ENCODE results near the gene ALCAM.

Gene ALCAM

GRCh38 chr3:105355408-105356061, 11.2 kb upstream of the ALCAM start:
- Histone ChIP-seq H3K27ac (ENCODE audit: insufficient read depth, low read depth, low read length, poor library complexity, severe bottlenecking) (no peak overlapping the region), H3K9me3 (ENCODE audit: control insufficient read depth, low read length) (no peaks in the 10 kb centered on the region), H3K4me1 (ENCODE audit: control insufficient read depth, insufficient read depth, low read length) (peaks cover 4% of the 10 kb centered on the region), H3K27me3 (ENCODE audit: control insufficient read depth, insufficient read depth, low read length, poor library complexity, severe bottlenecking) (peaks cover 9% of the 10 kb centered on the region), H3K36me3 (ENCODE audit: control insufficient read depth, insufficient read depth, low read length) (no peaks in the 10 kb centered on the region), H3K4me3 (ENCODE audit: insufficient read depth, low read depth, low read length) (no peak overlapping the region)
- WGBS, 2 experiments = 84 to 85% methylated on average over 2 of the region's 2 CpGs

- no peaks in the 10 kb centered on the region for H3K9me3 ChIP-seq (ENCODE audit: control insufficient read depth, low read length)
- peaks cover 9% of the 10 kb centered on the region for H3K27me3 ChIP-seq (ENCODE audit: control insufficient read depth, insufficient read depth, low read length, poor library complexity, severe bottlenecking)
- peaks cover 4% of the 10 kb centered on the region for H3K4me1 ChIP-seq (ENCODE audit: control insufficient read depth, insufficient read depth, low read length)
- no peak overlapping the region for H3K4me3 ChIP-seq (ENCODE audit: insufficient read depth, low read depth, low read length)
- H3K36me3 ChIP-seq (ENCODE audit: control insufficient read depth, insufficient read depth, low read length) = no peaks in the 10 kb centered on the region
- H3K27ac ChIP-seq (ENCODE audit: insufficient read depth, low read depth, low read length, poor library complexity, severe bottlenecking) = no peak overlapping the region
- 100% methylated on average over 2 of the region's 2 CpGs for WGBS, 2 experiments
Observed at GRCh38 chr3:105356396-105356795, 10.3 kb upstream of the ALCAM start.

GRCh38 chr3:105356988-105357387, 9.7 kb upstream of the ALCAM start:
- H3K4me3 ChIP-seq (ENCODE audit: insufficient read depth, low read depth, low read length) = no peak overlapping the region
- peaks cover 9% of the 10 kb centered on the region for H3K27me3 ChIP-seq (ENCODE audit: control insufficient read depth, insufficient read depth, low read length, poor library complexity, severe bottlenecking)
- H3K4me1 ChIP-seq (ENCODE audit: control insufficient read depth, insufficient read depth, low read length) = peaks cover 4% of the 10 kb centered on the region
- no peaks in the 10 kb centered on the region for H3K9me3 ChIP-seq (ENCODE audit: control insufficient read depth, low read length)
- H3K27ac ChIP-seq (ENCODE audit: insufficient read depth, low read depth, low read length, poor library complexity, severe bottlenecking) = no peak overlapping the region
- WGBS, 2 experiments = 90 to 97% methylated on average over 1 of the region's 1 CpG
- no peaks in the 10 kb centered on the region for H3K36me3 ChIP-seq (ENCODE audit: control insufficient read depth, insufficient read depth, low read length)

- 89 to 96% methylated on average over 5 of the region's 5 CpGs for WGBS, 2 experiments
- H3K27ac ChIP-seq (ENCODE audit: insufficient read depth, low read depth, low read length, poor library complexity, severe bottlenecking) = no peak overlapping the region
Observed at GRCh38 chr3:105359098-105359762, 7.5 kb upstream of the ALCAM start.

GRCh38 chr3:105360003-105360402, 6.7 kb upstream of the ALCAM start:
- WGBS, 2 experiments = 88 to 93% methylated on average over 2 of the region's 2 CpGs
- peaks cover 4% of the 10 kb centered on the region for H3K4me1 ChIP-seq (ENCODE audit: control insufficient read depth, insufficient read depth, low read length)
- no peaks in the 10 kb centered on the region for H3K36me3 ChIP-seq (ENCODE audit: control insufficient read depth, insufficient read depth, low read length)
- H3K27ac ChIP-seq (ENCODE audit: insufficient read depth, low read depth, low read length, poor library complexity, severe bottlenecking) = no peak overlapping the region
- H3K27me3 ChIP-seq (ENCODE audit: control insufficient read depth, insufficient read depth, low read length, poor library complexity, severe bottlenecking) = no peaks in the 10 kb centered on the region
- H3K9me3 ChIP-seq (ENCODE audit: control insufficient read depth, low read length) = no peaks in the 10 kb centered on the region
- no peak overlapping the region for H3K4me3 ChIP-seq (ENCODE audit: insufficient read depth, low read depth, low read length)

More at GRCh38 chr3:105359098-105359762, 7.5 kb upstream of the ALCAM start:
- no peaks in the 10 kb centered on the region for H3K36me3 ChIP-seq (ENCODE audit: control insufficient read depth, insufficient read depth, low read length)
- H3K27me3 ChIP-seq (ENCODE audit: control insufficient read depth, insufficient read depth, low read length, poor library complexity, severe bottlenecking) = no peaks in the 10 kb centered on the region
- H3K9me3 ChIP-seq (ENCODE audit: control insufficient read depth, low read length) = no peaks in the 10 kb centered on the region
- H3K4me1 ChIP-seq (ENCODE audit: control insufficient read depth, insufficient read depth, low read length) = peaks cover 4% of the 10 kb centered on the region
- H3K4me3 ChIP-seq (ENCODE audit: insufficient read depth, low read depth, low read length) = no peak overlapping the region

GRCh38 chr3:105362021-105362665, 4.6 kb upstream of the ALCAM start:
- H3K27ac ChIP-seq (ENCODE audit: insufficient read depth, low read depth, low read length, poor library complexity, severe bottlenecking) = no peak overlapping the region
- WGBS, 2 experiments = 100% methylated on average over 1 of the region's 1 CpG; no CpG with 5 or more reads in 1 of the 2 experiments
- H3K9me3 ChIP-seq (ENCODE audit: control insufficient read depth, low read length) = no peaks in the 10 kb centered on the region
- H3K36me3 ChIP-seq (ENCODE audit: control insufficient read depth, insufficient read depth, low read length) = no peaks in the 10 kb centered on the region
- H3K4me1 ChIP-seq (ENCODE audit: control insufficient read depth, insufficient read depth, low read length) = no peaks in the 10 kb centered on the region
- H3K4me3 ChIP-seq (ENCODE audit: insufficient read depth, low read depth, low read length) = no peak overlapping the region
- H3K27me3 ChIP-seq (ENCODE audit: control insufficient read depth, insufficient read depth, low read length, poor library complexity, severe bottlenecking) = no peaks in the 10 kb centered on the region

- Histone ChIP-seq H3K4me3 (ENCODE audit: insufficient read depth, low read depth, low read length) (no peak overlapping the region), H3K4me1 (ENCODE audit: control insufficient read depth, insufficient read depth, low read length) (no peaks in the 10 kb centered on the region), H3K9me3 (ENCODE audit: control insufficient read depth, low read length) (no peaks in the 10 kb centered on the region), H3K27me3 (ENCODE audit: control insufficient read depth, insufficient read depth, low read length, poor library complexity, severe bottlenecking) (no peaks in the 10 kb centered on the region), H3K27ac (ENCODE audit: insufficient read depth, low read depth, low read length, poor library complexity, severe bottlenecking) (no peak overlapping the region), H3K36me3 (ENCODE audit: control insufficient read depth, insufficient read depth, low read length) (no peaks in the 10 kb centered on the region)
- 86 to 95% methylated on average over 2 to 4 of the region's 4 CpGs for WGBS, 2 experiments
Observed at GRCh38 chr3:105364128-105364527, 2.6 kb upstream of the ALCAM start.

- Histone ChIP-seq H3K36me3 (ENCODE audit: control insufficient read depth, insufficient read depth, low read length) (no peaks in the 10 kb centered on the region), H3K27me3 (ENCODE audit: control insufficient read depth, insufficient read depth, low read length, poor library complexity, severe bottlenecking) (no peaks in the 10 kb centered on the region), H3K4me3 (ENCODE audit: insufficient read depth, low read depth, low read length) (no peak overlapping the region), H3K9me3 (ENCODE audit: control insufficient read depth, low read length) (no peaks in the 10 kb centered on the region), H3K27ac (ENCODE audit: insufficient read depth, low read depth, low read length, poor library complexity, severe bottlenecking) (no peak overlapping the region), H3K4me1 (ENCODE audit: control insufficient read depth, insufficient read depth, low read length) (no peaks in the 10 kb centered on the region)
- 23 to 27% methylated on average over 1 to 5 of the region's 5 CpGs for WGBS, 2 experiments
Observed at GRCh38 chr3:105365081-105365390, 1.7 kb upstream of the ALCAM start.

GRCh38 chr3:105365391-105366325, 1.1 kb upstream of the ALCAM start:
- Histone ChIP-seq H3K27ac (ENCODE audit: insufficient read depth, low read depth, low read length, poor library complexity, severe bottlenecking) (peak overlapping the region; percentile 61), H3K36me3 (ENCODE audit: control insufficient read depth, insufficient read depth, low read length) (no peaks in the 10 kb centered on the region), H3K27me3 (ENCODE audit: control insufficient read depth, insufficient read depth, low read length, poor library complexity, severe bottlenecking) (no peaks in the 10 kb centered on the region), H3K4me1 (ENCODE audit: control insufficient read depth, insufficient read depth, low read length) (no peaks in the 10 kb centered on the region), H3K9me3 (ENCODE audit: control insufficient read depth, low read length) (no peaks in the 10 kb centered on the region), H3K4me3 (ENCODE audit: insufficient read depth, low read depth, low read length) (peak overlapping the region; percentile 70)
- WGBS, 2 experiments = 1 to 2% methylated on average over 23 to 24 of the region's 24 CpGs

- H3K27ac ChIP-seq (ENCODE audit: insufficient read depth, low read depth, low read length, poor library complexity, severe bottlenecking) = no peak overlapping the region
- H3K36me3 ChIP-seq (ENCODE audit: control insufficient read depth, insufficient read depth, low read length) = no peaks in the 10 kb centered on the region
- WGBS, 2 experiments = 0% methylated on average over 29 of the region's 29 CpGs
- peak overlapping the region; percentile 70 for H3K4me3 ChIP-seq (ENCODE audit: insufficient read depth, low read depth, low read length)
- H3K4me1 ChIP-seq (ENCODE audit: control insufficient read depth, insufficient read depth, low read length) = no peaks in the 10 kb centered on the region
- H3K27me3 ChIP-seq (ENCODE audit: control insufficient read depth, insufficient read depth, low read length, poor library complexity, severe bottlenecking) = no peaks in the 10 kb centered on the region
- H3K9me3 ChIP-seq (ENCODE audit: control insufficient read depth, low read length) = no peaks in the 10 kb centered on the region
Observed at GRCh38 chr3:105367063-105367405, 325 bp downstream of the ALCAM start.
